HG02678 (cell line): Measurements from ENCODE around the gene FYB1.
"Not testable (repeated sequence)": the region's sequence is repeated elsewhere in the genome, so short reads cannot be mapped to it uniquely, and the experiment has no call there.

Source experiments
- ATAC-seq: cut with Tn5 transposase; IDR thresholded peaks from one replicate; pipeline ENCODE4 v1.9.1; 2021; ENCODE audit warnings: mild to moderate bottlenecking, moderate library complexity; ENCODE audit not compliant: unreplicated experiment

Gene FYB1

GRCh38 chr5:39189292-39189955, 29.9 kb downstream of the FYB1 start:
- ATAC-seq = no peak

GRCh38 chr5:39187831-39188731, 31.3 kb downstream of the FYB1 start:
- ATAC-seq = no peak

GRCh38 chr5:39186722-39187539, 32.4 kb downstream of the FYB1 start:
- ATAC-seq = no peak

- no peak for ATAC-seq
Observed at GRCh38 chr5:39186289-39186688, 33.1 kb downstream of the FYB1 start.

- no peak for ATAC-seq
Observed at GRCh38 chr5:39185761-39186160, 33.6 kb downstream of the FYB1 start.

- not testable (repeated sequence) for ATAC-seq
Observed at GRCh38 chr5:39179561-39179960, 39.8 kb downstream of the FYB1 start.

GRCh38 chr5:39178861-39179260, 40.5 kb downstream of the FYB1 start:
- no peak for ATAC-seq

- ATAC-seq = no peak
Observed at GRCh38 chr5:39178171-39178570, 41.2 kb downstream of the FYB1 start.

GRCh38 chr5:39177631-39177964, 41.8 kb downstream of the FYB1 start:
- ATAC-seq = peak; percentile 61

GRCh38 chr5:39176759-39177630, 42.4 kb downstream of the FYB1 start:
- ATAC-seq = peak; percentile 39

- ATAC-seq = no peak
Observed at GRCh38 chr5:39175273-39175955, 43.9 kb downstream of the FYB1 start.

GRCh38 chr5:39173069-39173468, 46.3 kb downstream of the FYB1 start:
- no peak for ATAC-seq

- ATAC-seq = no peak
Observed at GRCh38 chr5:39172593-39172992, 46.8 kb downstream of the FYB1 start.

GRCh38 chr5:39171647-39172046, 47.7 kb downstream of the FYB1 start:
- ATAC-seq = no peak

GRCh38 chr5:39169081-39169480, 50.3 kb downstream of the FYB1 start:
- no peak for ATAC-seq

GRCh38 chr5:39167972-39168342, 51.4 kb downstream of the FYB1 start:
- no peak for ATAC-seq

GRCh38 chr5:39167141-39167971, 52.0 kb downstream of the FYB1 start:
- ATAC-seq = no peak

- peak; percentile 63 for ATAC-seq
Observed at GRCh38 chr5:39164529-39165402, 54.6 kb downstream of the FYB1 start.
